T-cell (primary cell): ENCODE results near the gene PEAK3. TPM values are rescaled to one million over a fixed set of nuclear protein-coding genes. Genes with fewer than 3 reads are reported as not detected.

Source experiments
- ATAC-seq, 4 experiments: fragments of 200-7000 bp in 3 of 4; fragments of 150-1000 bp in 1 of 4; cut with Tn5 transposase; replicated peaks in 1 of 4; 1 replicate in 3 of 4; 2 replicates in 1 of 4; pipeline ENCODE4 v1.10.0; 2021; ENCODE audit warnings: moderate library complexity in 3 of 4, mild to moderate bottlenecking in 2 of 4, moderate number of reproducible peaks in 1 of 4
- CTCF ChIA-PET, 2 donors: fragments of 300-600 bp; sonication (Branson Sonifier 250); formaldehyde crosslinking; loops; one replicate each; lab custom pipeline; 2022; ENCODE audit warnings: antibody characterized with exemption in 2 of 2; lab: Charles Lee
- POLR2A ChIA-PET, 2 donors: fragments of 300-600 bp; sonication (Branson Sonifier 250); formaldehyde crosslinking; loops; one replicate each; lab custom pipeline; 2022; ENCODE audit warnings: antibody characterized with exemption in 2 of 2; lab: Charles Lee
- DNase-seq, 35 experiments: peaks; one replicate each; pipeline versions ENCODE4 v3.0.0 to v3.0.0-alpha.2; 2013 to 2023
- H3K27ac ChIP-seq: one replicate; pipeline ENCODE4 v1.5.1; 2013; ENCODE audit warnings: low read length
- H3K27me3 ChIP-seq, 2 experiments: replicated peaks in 1 of 2; 1 replicate in 1 of 2; 2 replicates in 1 of 2; pipeline versions ENCODE4 v1.6.1 to v1.7.0; 2013; ENCODE audit warnings: low read length in 1 of 2, mixed read lengths in 1 of 2; ENCODE audit not compliant: control insufficient read depth in 2 of 2, insufficient read depth in 2 of 2; ENCODE audit errors: extremely low read depth in 1 of 2
- H3K36me3 ChIP-seq, 2 donors: 1 replicate in 1 of 2; 2 replicates in 1 of 2; pipeline versions ENCODE4 v1.6.1 to v1.7.0; 2013; ENCODE audit warnings: low read length in 1 of 2; ENCODE audit not compliant: control insufficient read depth in 2 of 2, insufficient read depth in 1 of 2; ENCODE audit errors: extremely low read depth in 1 of 2
- H3K4me1 ChIP-seq, 2 experiments: 1 replicate in 1 of 2; 2 replicates in 1 of 2; pipeline versions ENCODE4 v1.6.1 to v1.7.0; 2013; ENCODE audit warnings: low read length in 2 of 2, mixed read lengths in 1 of 2; ENCODE audit not compliant: insufficient read depth in 2 of 2, control insufficient read depth in 1 of 2; ENCODE audit errors: extremely low read depth in 1 of 2
- H3K4me3 ChIP-seq, 2 donors: 1 replicate in 1 of 2; 2 replicates in 1 of 2; pipeline versions ENCODE4 v1.5.1 to v1.7.0; 2013; ENCODE audit warnings: mild to moderate bottlenecking in 2 of 2, low read length in 1 of 2, moderate library complexity in 1 of 2; ENCODE audit not compliant: control insufficient read depth in 1 of 2; ENCODE audit errors: extremely low read depth in 1 of 2
- H3K9me3 ChIP-seq: 2 replicates; pipeline ENCODE4 v1.7.0; 2013
- H3K27ac Mint-ChIP-seq, 2 donors: one replicate each; pipeline ENCODE4 v1.8.0; 2020 to 2021; ENCODE audit warnings: mild to moderate bottlenecking in 2 of 2, mixed read lengths in 2 of 2
- H3K27me3 Mint-ChIP-seq, 2 donors: one replicate each; pipeline ENCODE4 v1.8.0; 2021 to 2022; ENCODE audit warnings: mixed read lengths in 2 of 2
- H3K36me3 Mint-ChIP-seq: one replicate; pipeline ENCODE4 v1.8.0; 2021; ENCODE audit warnings: mixed read lengths
- H3K4me1 Mint-ChIP-seq, 3 donors: one replicate each; pipeline ENCODE4 v1.8.0; 2020 to 2022; ENCODE audit warnings: mixed read lengths in 3 of 3, mild to moderate bottlenecking in 1 of 3
- H3K4me3 Mint-ChIP-seq, 3 donors: one replicate each; pipeline ENCODE4 v1.8.0; 2020 to 2022; ENCODE audit warnings: mild to moderate bottlenecking in 3 of 3, mixed read lengths in 3 of 3, moderate library complexity in 3 of 3
- H3K9me3 Mint-ChIP-seq, 3 donors: one replicate each; pipeline ENCODE4 v1.8.0; 2020 to 2022; ENCODE audit warnings: mixed read lengths in 3 of 3
- WGBS: methylation state at CpG from one replicate; pipeline ENCODE4 v1.1.5; 2013; ENCODE audit warnings: missing lambda C conversion rate; ENCODE audit not compliant: insufficient coverage; 5-methylcytosine and 5-hydroxymethylcytosine counted together
- total RNA-seq, 35 experiments: library from RNA in 6 of 35; stranded (reverse) in 6 of 35; fragments of 120-200 nt in 1 of 35; gene quantifications; one replicate each; pipeline versions ENCODE4 v1.2.1 to v1.2.4 and lab custom pipeline; 2013 to 2026

The PEAK3 gene
- total RNA-seq, 5 donors from 2014 or later (not counting 1 experiment from before 2014, with no cell fraction given), result 0.22 to 0.49 (median 0.30) TPM; not detected in 2

- Histone ChIP-seq H3K27ac (peak overlapping the region; percentile 1), H3K4me3 (no peak overlapping the region), H3K36me3 (no peaks in the 10 kb centered on the region), H3K4me1 (peaks cover 4 to 52% of the 10 kb centered on the region in 2 experiments), H3K27me3 (no peaks in the 10 kb centered on the region), H3K9me3 (no peaks in the 10 kb centered on the region)
- peaks cover 36 to 40% (median 36%) of the 10 kb centered on the region in 3 donors for H3K4me1 Mint-ChIP-seq
- no peaks in the 10 kb centered on the region for H3K27me3 Mint-ChIP-seq
- ChIA-PET POLR2A (interaction anchor here in 1 of 2 donors (0.7 kb wide), 1 partner anchor 9 kb away, joined by 4 read pairs; no protein-coding TSS in a partner anchor), CTCF (interaction anchor here (0.5 to 1.0 kb wide), 2 partner anchors 23 to 132 kb away, joined by 3 to 10 read pairs; no protein-coding TSS in a partner anchor)
- no peak for ATAC-seq
- WGBS, result 86% methylated on average over 3 of the region's 7 CpGs
- peak overlapping the region; percentile 75 to 82 for H3K27ac Mint-ChIP-seq
- DNase-seq, result peak in 18 of 35 experiments; percentile 39 to 75 (median 48)
- no peaks in the 10 kb centered on the region for H3K9me3 Mint-ChIP-seq
- H3K36me3 Mint-ChIP-seq, result no peaks in the 10 kb centered on the region
- H3K4me3 Mint-ChIP-seq, result no peak overlapping the region
Measured at GRCh38 chr19:2261438-2262172, 20.4 kb downstream of the PEAK3 start.

GRCh38 chr19:2260341-2260805, 21.6 kb downstream of the PEAK3 start:
- peak overlapping the region; percentile 14 to 61 (median 56) for H3K4me3 Mint-ChIP-seq
- Histone ChIP-seq H3K27ac (peak overlapping the region; percentile 55), H3K27me3 (peaks cover 0 to under 1% of the 10 kb centered on the region in 2 experiments), H3K4me3 (no peak overlapping the region), H3K9me3 (no peaks in the 10 kb centered on the region), H3K4me1 (peaks cover 4 to 55% of the 10 kb centered on the region in 2 experiments), H3K36me3 (no peaks in the 10 kb centered on the region)
- no peaks in the 10 kb centered on the region for H3K9me3 Mint-ChIP-seq
- peak in 1 of 35 experiments; percentile 58 for DNase-seq
- POLR2A ChIA-PET, result interaction anchor here (0.6 to 0.7 kb wide), 2 partner anchors 14 to 264 kb away, joined by 3 to 5 read pairs; no protein-coding TSS in a partner anchor
- peak overlapping the region; percentile 88 to 98 for H3K27ac Mint-ChIP-seq
- 68% methylated on average over 2 of the region's 11 CpGs for WGBS
- CTCF ChIA-PET, result interaction anchor here in 1 of 2 donors (0.7 kb wide), 1 partner anchor 10 kb away, joined by 3 read pairs; no protein-coding TSS in a partner anchor
- no peaks in the 10 kb centered on the region for H3K27me3 Mint-ChIP-seq
- no peak for ATAC-seq
- no peaks in the 10 kb centered on the region for H3K36me3 Mint-ChIP-seq
- peaks cover 29 to 37% (median 32%) of the 10 kb centered on the region in 3 donors for H3K4me1 Mint-ChIP-seq

GRCh38 chr19:2259336-2259735, 22.6 kb downstream of the PEAK3 start:
- Mint-ChIP-seq H3K4me1 (peaks cover 29 to 37% (median 32%) of the 10 kb centered on the region in 3 donors), H3K9me3 (no peaks in the 10 kb centered on the region), H3K27me3 (no peaks in the 10 kb centered on the region), H3K36me3 (no peaks in the 10 kb centered on the region), H3K27ac (peak overlapping the region; percentile 88 to 98), H3K4me3 (peak overlapping the region in 1 of 3 donors; percentile 28)
- ChIA-PET POLR2A (interaction anchor here (0.6 to 0.7 kb wide), 3 partner anchors 28 to 402 kb away, joined by 3 to 4 read pairs (median 3); no protein-coding TSS in a partner anchor), CTCF (interaction anchor here (0.6 to 0.7 kb wide), 3 partner anchors 14 to 198 kb away, joined by 4 to 9 read pairs (median 4); partner anchors contain the start of gene LMNB2 (in 1 of the 2))
- DNase-seq (no peak), ATAC-seq (no peak)
- peaks cover 4 to 55% of the 10 kb centered on the region in 2 experiments for H3K4me1 ChIP-seq
- H3K4me3 ChIP-seq, result no peak overlapping the region
- H3K27me3 ChIP-seq, result peaks cover 0 to 5% of the 10 kb centered on the region in 2 experiments
- peak overlapping the region; percentile 9 for H3K27ac ChIP-seq
- H3K36me3 ChIP-seq, result no peaks in the 10 kb centered on the region
- no peaks in the 10 kb centered on the region for H3K9me3 ChIP-seq
- WGBS, result 98% methylated on average over 5 of the region's 5 CpGs

- peak within 1 kb of the TSS in 2 of 3 donors; percentile 13 to 54 for H3K4me3 Mint-ChIP-seq
- peaks cover 33 to 52% (median 37%) of the 10 kb centered on the region in 3 donors for H3K4me1 Mint-ChIP-seq
- Histone ChIP-seq H3K27ac (peak within 1 kb of the TSS; percentile 95), H3K27me3 (peaks cover 0 to 31% of the 10 kb centered on the region in 2 experiments), H3K9me3 (no peaks in the 10 kb centered on the region), H3K4me1 (peaks cover 9 to 76% of the 10 kb centered on the region in 2 experiments), H3K36me3 (no peaks in the 10 kb centered on the region), H3K4me3 (no peak within 1 kb of the TSS)
- no peaks in the 10 kb centered on the region for H3K9me3 Mint-ChIP-seq
- CTCF ChIA-PET, result no interaction called here
- ATAC-seq (no peak), DNase-seq (peak in 1 of 35 experiments; percentile 32)
- H3K36me3 Mint-ChIP-seq, result no peaks in the 10 kb centered on the region
- peaks cover 0 to 12% of the 10 kb centered on the region in 2 donors for H3K27me3 Mint-ChIP-seq
- 78% methylated on average over 15 of the region's 24 CpGs for WGBS
- peak within 1 kb of the TSS; percentile 98 for H3K27ac Mint-ChIP-seq
- POLR2A ChIA-PET, result no interaction called here
Measured at GRCh38 chr19:2255982-2256685, 25.8 kb downstream of the PEAK3 start, which contains the start of gene JSRP1. JSRP1 (minus strand) TSS chr19:2256417; CDS start chr19:2255314, 1,103 bp downstream.

GRCh38 chr19:2255112-2255845, 26.7 kb downstream of the PEAK3 start:
- Histone ChIP-seq H3K4me3 (no peak overlapping the region), H3K27me3 (peaks cover 0 to 35% of the 10 kb centered on the region in 2 experiments), H3K36me3 (no peaks in the 10 kb centered on the region), H3K4me1 (peaks cover 9 to 77% of the 10 kb centered on the region in 2 experiments), H3K9me3 (no peaks in the 10 kb centered on the region), H3K27ac (no peak overlapping the region)
- H3K27ac Mint-ChIP-seq, result no peak overlapping the region
- H3K9me3 Mint-ChIP-seq, result no peaks in the 10 kb centered on the region
- H3K4me3 Mint-ChIP-seq, result no peak overlapping the region
- no peak for ATAC-seq
- POLR2A ChIA-PET, result no interaction called here
- CTCF ChIA-PET, result no interaction called here
- H3K36me3 Mint-ChIP-seq, result no peaks in the 10 kb centered on the region
- H3K4me1 Mint-ChIP-seq, result peaks cover 30 to 51% (median 34%) of the 10 kb centered on the region in 3 donors
- DNase-seq, result no peak
- 97% methylated on average over 15 of the region's 16 CpGs for WGBS
- H3K27me3 Mint-ChIP-seq, result peaks cover 0 to 12% of the 10 kb centered on the region in 2 donors
